Esophagus squamous epithelium (tissue), 4 donors: ENCODE measurements around the gene JPH2.

ENCODE experiments used
- POLR2A ChIP-seq, 4 donors: fragments of 450-650 bp; IDR thresholded peaks; one replicate each; pipeline ENCODE4 v1.6.1; 2017; ENCODE audit warnings: antibody characterized with exemption in 4 of 4, mild to moderate bottlenecking in 4 of 4, moderate library complexity in 3 of 4
- TF ChIP-seq, protein P1 (sequence below), 6 experiments: fragments of 450-650 bp in 4 of 6; fragments of 200-600 bp in 2 of 6; sonication (generic) in 2 of 6; IDR thresholded peaks; one replicate each; pipeline ENCODE4 v1.5.1; 2016 to 2019; ENCODE audit warnings: antibody characterized with exemption in 6 of 6, mild to moderate bottlenecking in 4 of 6, moderate library complexity in 4 of 6

DNA sequence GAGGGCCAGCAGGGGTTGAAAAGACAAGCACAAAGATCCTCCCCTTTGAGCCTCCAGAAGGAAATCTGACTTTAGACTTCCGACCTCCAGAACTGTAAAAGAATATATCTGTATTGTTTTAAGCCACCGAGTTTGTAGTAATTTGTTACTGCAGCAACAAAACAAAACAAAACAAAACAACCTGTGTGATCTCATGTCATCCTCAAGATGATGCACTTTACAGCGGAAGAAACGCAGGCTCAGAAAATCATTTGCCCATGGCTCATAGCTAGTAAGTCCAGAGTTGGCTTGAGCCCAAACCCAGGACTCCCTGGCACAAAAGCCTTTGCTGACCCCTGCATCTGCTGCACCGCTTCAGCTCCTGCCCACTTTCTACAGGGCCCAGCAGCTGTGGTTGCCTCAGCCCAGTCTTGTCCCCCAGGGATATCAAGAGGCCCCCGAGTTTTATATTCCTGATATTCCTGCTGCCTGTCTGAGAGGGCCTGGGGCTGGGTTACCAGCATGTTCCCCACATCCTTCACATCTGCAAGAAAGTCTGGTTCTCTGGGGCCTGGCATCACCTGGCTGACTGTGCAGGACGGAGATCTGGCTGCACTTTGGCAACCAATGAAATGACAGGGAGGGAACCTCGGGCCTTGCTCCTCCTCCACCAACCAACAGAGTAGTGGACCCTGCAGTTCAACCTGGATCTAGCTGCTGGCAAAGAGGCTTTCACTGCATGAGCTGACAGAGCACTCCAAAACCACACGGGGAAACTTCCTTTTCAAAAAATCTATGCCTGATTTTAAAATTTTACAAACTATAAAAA lies 56.9 kb downstream of the JPH2 start:
- TF ChIP-seq, protein P1, sequence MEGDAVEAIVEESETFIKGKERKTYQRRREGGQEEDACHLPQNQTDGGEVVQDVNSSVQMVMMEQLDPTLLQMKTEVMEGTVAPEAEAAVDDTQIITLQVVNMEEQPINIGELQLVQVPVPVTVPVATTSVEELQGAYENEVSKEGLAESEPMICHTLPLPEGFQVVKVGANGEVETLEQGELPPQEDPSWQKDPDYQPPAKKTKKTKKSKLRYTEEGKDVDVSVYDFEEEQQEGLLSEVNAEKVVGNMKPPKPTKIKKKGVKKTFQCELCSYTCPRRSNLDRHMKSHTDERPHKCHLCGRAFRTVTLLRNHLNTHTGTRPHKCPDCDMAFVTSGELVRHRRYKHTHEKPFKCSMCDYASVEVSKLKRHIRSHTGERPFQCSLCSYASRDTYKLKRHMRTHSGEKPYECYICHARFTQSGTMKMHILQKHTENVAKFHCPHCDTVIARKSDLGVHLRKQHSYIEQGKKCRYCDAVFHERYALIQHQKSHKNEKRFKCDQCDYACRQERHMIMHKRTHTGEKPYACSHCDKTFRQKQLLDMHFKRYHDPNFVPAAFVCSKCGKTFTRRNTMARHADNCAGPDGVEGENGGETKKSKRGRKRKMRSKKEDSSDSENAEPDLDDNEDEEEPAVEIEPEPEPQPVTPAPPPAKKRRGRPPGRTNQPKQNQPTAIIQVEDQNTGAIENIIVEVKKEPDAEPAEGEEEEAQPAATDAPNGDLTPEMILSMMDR (IDR thresholded peaks at IDR 0.05), result no peak
- TF ChIP-seq POLR2A (IDR thresholded peaks at IDR 0.05), result no peak
